WTC11 (cell line): Measurements from ENCODE around the gene DNAH14. TPM values are rescaled to one million over a fixed set of nuclear protein-coding genes. Genes with fewer than 3 reads are reported as not detected.
"Not testable (repeated sequence)": the region's sequence is repeated elsewhere in the genome, so short reads cannot be mapped to it uniquely, and the experiment has no call there.

Experiments used
- ATAC-seq: fragments of 200-7000 bp; cut with Tn5 transposase; 2 replicates; pipeline ENCODE4 v1.10.0; 2021; ENCODE audit warnings: mild to moderate bottlenecking, moderate library complexity
- CTCF ChIA-PET: fragments of 300-600 bp; sonication (Branson Sonifier 250); formaldehyde crosslinking; loops from one replicate; lab custom pipeline; 2021; ENCODE audit warnings: antibody characterized with exemption; lab: Charles Lee
- POLR2A ChIA-PET: fragments of 350-600 bp; sonication (Branson Sonifier 250); formaldehyde crosslinking; loops from one replicate; lab custom pipeline; 2021; ENCODE audit warnings: antibody characterized with exemption; lab: Charles Lee
- DNase-seq: peaks from one replicate; pipeline ENCODE4 v3.0.0; 2021; ENCODE audit warnings: low spot score
- H3K27ac Mint-ChIP-seq: 2 replicates; pipeline ENCODE4 v1.8.0; 2021; ENCODE audit warnings: mixed read lengths
- H3K27me3 Mint-ChIP-seq: 2 replicates; pipeline ENCODE4 v1.8.0; 2021; ENCODE audit warnings: low read depth, mild to moderate bottlenecking, moderate library complexity, mixed read lengths
- H3K36me3 Mint-ChIP-seq: 2 replicates; pipeline ENCODE4 v1.8.0; 2021; ENCODE audit warnings: mixed read lengths
- H3K4me1 Mint-ChIP-seq: 2 replicates; pipeline ENCODE4 v1.8.0; 2022; ENCODE audit warnings: mixed read lengths
- H3K4me3 Mint-ChIP-seq: 2 replicates; pipeline ENCODE4 v1.8.0; 2021; ENCODE audit warnings: mild to moderate bottlenecking, moderate library complexity, mixed read lengths
- H3K9me3 Mint-ChIP-seq: 2 replicates; pipeline ENCODE4 v1.8.0; 2021; ENCODE audit warnings: mixed read lengths
- CREM ChIP-seq: sonication (generic); formaldehyde crosslinking; IDR thresholded peaks from 2 replicates; pipeline ENCODE4 v1.8.1; 2022; ENCODE audit warnings: mild to moderate bottlenecking, missing genetic modification reagents, moderate library complexity
- CTCF ChIP-seq: fragments of 200-600 bp; IDR thresholded peaks from 2 replicates; pipeline ENCODE4 v1.8.0; 2022; ENCODE audit warnings: antibody characterized with exemption
- ERG ChIP-seq: fragments of 250-450 bp; sonication (Bioruptor Pico); IDR thresholded peaks from 2 replicates; pipeline ENCODE4 v1.8.0; 2021; ENCODE audit warnings: mild to moderate bottlenecking
- FOXK1 ChIP-seq: sonication (generic); formaldehyde crosslinking; IDR thresholded peaks from 2 replicates; pipeline ENCODE4 v1.8.0; 2022; ENCODE audit warnings: mild to moderate bottlenecking, moderate library complexity, missing genetic modification reagents
- FOXP4 ChIP-seq: sonication (generic); formaldehyde crosslinking; IDR thresholded peaks from 2 replicates; pipeline ENCODE4 v1.8.0; 2022; ENCODE audit warnings: mild to moderate bottlenecking, missing genetic modification reagents
- GABPB1 ChIP-seq: sonication (generic); formaldehyde crosslinking; IDR thresholded peaks from 2 replicates; pipeline ENCODE4 v1.8.1; 2023; ENCODE audit warnings: mild to moderate bottlenecking, missing genetic modification reagents
- HMGXB4 ChIP-seq: sonication (generic); formaldehyde crosslinking; IDR thresholded peaks from 2 replicates; pipeline ENCODE4 v1.8.1; 2023; ENCODE audit warnings: mild to moderate bottlenecking, moderate library complexity, missing genetic modification reagents
- MXD4 ChIP-seq: fragments of 250-450 bp; sonication (Bioruptor Pico); IDR thresholded peaks from 2 replicates; pipeline ENCODE4 v1.8.0; 2021; ENCODE audit warnings: mild to moderate bottlenecking, moderate library complexity, borderline replicate concordance
- NFYB ChIP-seq: sonication (generic); formaldehyde crosslinking; conservative IDR thresholded peaks from 2 replicates; pipeline ENCODE4 v1.8.0; 2022; ENCODE audit warnings: low read depth, missing genetic modification reagents
- STAT6 ChIP-seq: sonication (generic); formaldehyde crosslinking; conservative IDR thresholded peaks from 2 replicates; pipeline ENCODE4 v1.8.1; 2023; ENCODE audit warnings: mild to moderate bottlenecking, low read depth, missing genetic modification reagents, moderate library complexity
- USF1 ChIP-seq: sonication (generic); formaldehyde crosslinking; IDR thresholded peaks from 2 replicates; pipeline ENCODE4 v1.8.0; 2022; ENCODE audit warnings: mild to moderate bottlenecking, missing genetic modification reagents
- USF2 ChIP-seq: sonication (generic); formaldehyde crosslinking; IDR thresholded peaks from 2 replicates; pipeline ENCODE4 v1.8.1; 2023; ENCODE audit warnings: mild to moderate bottlenecking, missing genetic modification reagents, moderate library complexity
- ZNF121 ChIP-seq: sonication (generic); formaldehyde crosslinking; IDR thresholded peaks from 2 replicates; pipeline ENCODE4 v1.8.0; 2023; ENCODE audit warnings: missing genetic modification reagents
- ZNF532 ChIP-seq: fragments of 250-450 bp; sonication (Bioruptor Pico); IDR thresholded peaks from 2 replicates; pipeline ENCODE4 v1.9.0; 2021; ENCODE audit warnings: mild to moderate bottlenecking, borderline replicate concordance
- total RNA-seq: library from RNA; stranded (reverse); gene quantifications from 3 replicates; pipeline ENCODE4 v1.2.3, GENCODE V29; 2021

The DNAH14 gene
- total RNA-seq, 1 experiment from 2014 or later: 34.1 TPM

GRCh38 chr1:224880593-224881307 is 48.7 kb upstream of the DNAH14 start (continued):
- no peak for TF ChIP-seq STAT6 (CRISPR knock-in tag)

- H3K4me3 Mint-ChIP-seq, H3K27me3 Mint-ChIP-seq, ATAC-seq, DNase-seq: not testable (repeated sequence)
- POLR2A ChIA-PET: interaction anchor here (0.7 kb wide), 1 partner anchor 56 kb away, joined by 3 read pairs; no protein-coding TSS in a partner anchor
- Mint-ChIP-seq H3K27ac (peak overlapping the region; percentile 63), H3K9me3 (peaks cover 23% of the 10 kb centered on the region), H3K4me1 (peaks cover 54% of the 10 kb centered on the region), H3K36me3 (peaks cover 18% of the 10 kb centered on the region)
- TF ChIP-seq ZNF121 (CRISPR knock-in tag): peak; percentile 81; the same call in 1 of the 2 replicates
- CTCF ChIA-PET: interaction anchor here (0.6 to 1.8 kb wide), 3 partner anchors 13 to 41 kb away, joined by 3 to 11 read pairs (median 11); no protein-coding TSS in a partner anchor
These were observed 48.2 kb upstream of the DNAH14 start for GRCh38 chr1:224881308-224881692.

GRCh38 chr1:224881762-224882211 is 47.7 kb upstream of the DNAH14 start:
- Mint-ChIP-seq H3K9me3 (peaks cover 25% of the 10 kb centered on the region), H3K4me3 (no peak overlapping the region), H3K27me3 (peaks cover 12% of the 10 kb centered on the region), H3K27ac (no peak overlapping the region), H3K36me3 (peaks cover 23% of the 10 kb centered on the region), H3K4me1 (peaks cover 54% of the 10 kb centered on the region)
- ChIA-PET CTCF (interaction anchor here (0.6 to 1.8 kb wide), 3 partner anchors 13 to 41 kb away, joined by 3 to 11 read pairs (median 11); no protein-coding TSS in a partner anchor), POLR2A (no interaction called here)
- ATAC-seq (no peak), DNase-seq (no peak)
- no peak for TF ChIP-seq NFYB (CRISPR knock-in tag)
- no peak for TF ChIP-seq ZNF532 (CRISPR knock-in tag)
- TF ChIP-seq ERG (CRISPR knock-in tag): no peak
- TF ChIP-seq USF2: no peak
- TF ChIP-seq HMGXB4 (CRISPR knock-in tag): no peak
- TF ChIP-seq CTCF: no peak
- TF ChIP-seq CREM: no peak
- no peak for TF ChIP-seq FOXK1 (CRISPR knock-in tag)
- TF ChIP-seq USF1 (CRISPR knock-in tag): no peak
- no peak for TF ChIP-seq FOXP4 (CRISPR knock-in tag)
- no peak for TF ChIP-seq MXD4 (CRISPR knock-in tag)
- no peak for TF ChIP-seq GABPB1 (CRISPR knock-in tag)
